ENCODE data around the gene GPR179.

Gene GPR179

GRCh38 chr17:38330941-38331411 is 12.8 kb downstream of the GPR179 start (continued):
- TF ChIP-seq CSDC2 (CRISPR knock-in tag; IDR thresholded peaks at IDR 0.05) (no peak), BACH2 (CRISPR knock-in tag; IDR thresholded peaks at IDR 0.05; ENCODE audit: borderline replicate concordance) (no peak)

GRCh38 chr17:38329808-38330730 is 13.7 kb downstream of the GPR179 start:
- ATAC-seq, result no peak
- TF ChIP-seq ISL1 (CRISPR knock-in tag; IDR thresholded peaks at IDR 0.05) (no peak), CREB5 (CRISPR knock-in tag; IDR thresholded peaks at IDR 0.05; ENCODE audit: low read depth) (no peak), PATZ1 (CRISPR knock-in tag; IDR thresholded peaks at IDR 0.05; ENCODE audit: borderline replicate concordance) (no peak), OSR1 (CRISPR knock-in tag; IDR thresholded peaks at IDR 0.05) (no peak), ESRRG (CRISPR knock-in tag; IDR thresholded peaks at IDR 0.05) (no peak), SNAI2 (CRISPR knock-in tag; IDR thresholded peaks at IDR 0.05) (no peak), POU6F1 (CRISPR knock-in tag; IDR thresholded peaks at IDR 0.05; ENCODE audit: borderline replicate concordance, low read depth) (no peak), ZNF565 (CRISPR knock-in tag; conservative IDR thresholded peaks at IDR 0.05; ENCODE audit: low read depth) (no peak), RARB (CRISPR knock-in tag; IDR thresholded peaks at IDR 0.05) (no peak), GLIS3 (CRISPR knock-in tag; IDR thresholded peaks at IDR 0.05) (no peak), TCF4 (CRISPR knock-in tag; IDR thresholded peaks at IDR 0.05; ENCODE audit: borderline replicate concordance) (no peak), BACH2 (CRISPR knock-in tag; IDR thresholded peaks at IDR 0.05; ENCODE audit: borderline replicate concordance) (no peak), CSRNP3 (CRISPR knock-in tag; IDR thresholded peaks at IDR 0.05) (no peak)

- ATAC-seq, result no peak
- TF ChIP-seq POU6F1 (CRISPR knock-in tag; IDR thresholded peaks at IDR 0.05; ENCODE audit: borderline replicate concordance, low read depth), result no peak
- no peak for TF ChIP-seq CSRNP3 (CRISPR knock-in tag; IDR thresholded peaks at IDR 0.05)
- no peak for TF ChIP-seq BACH2 (CRISPR knock-in tag; IDR thresholded peaks at IDR 0.05; ENCODE audit: borderline replicate concordance)
- TF ChIP-seq RARB (CRISPR knock-in tag; IDR thresholded peaks at IDR 0.05), result no peak
- TF ChIP-seq GLIS3 (CRISPR knock-in tag; IDR thresholded peaks at IDR 0.05), result no peak
Observed at GRCh38 chr17:38329284-38329683, 14.5 kb downstream of the GPR179 start.

- TF ChIP-seq RARB (CRISPR knock-in tag; IDR thresholded peaks at IDR 0.05) (no peak), ISL1 (CRISPR knock-in tag; IDR thresholded peaks at IDR 0.05) (no peak)
- ATAC-seq, result no peak
Observed at GRCh38 chr17:38328620-38329019, 15.1 kb downstream of the GPR179 start.

All from SK-N-SH treated with all-trans-retinoic acid at 6 μM for 48 hours (cell line).